Measurements from ENCODE around the gene MRPS10.

DNA sequence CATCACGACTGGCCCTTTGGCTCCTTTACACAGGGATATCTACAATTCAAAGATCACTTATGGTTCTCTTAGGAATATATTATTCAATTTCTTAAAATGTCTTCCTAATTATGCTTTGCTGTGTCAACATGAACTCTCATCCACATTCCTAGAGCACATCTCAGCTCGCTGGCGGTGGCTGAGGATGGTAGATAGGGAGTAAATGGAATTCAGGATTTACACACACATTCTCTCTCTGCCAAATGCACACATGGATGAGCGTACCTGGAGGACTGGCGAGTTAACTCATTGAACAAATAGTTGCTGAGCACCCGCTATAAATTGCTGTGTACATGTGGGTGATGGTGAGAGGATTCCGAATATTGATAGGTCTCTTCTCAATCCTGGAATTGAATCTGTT is 4.8 kb upstream of the MRPS10 start:
- TF ChIP-seq, protein P1, sequence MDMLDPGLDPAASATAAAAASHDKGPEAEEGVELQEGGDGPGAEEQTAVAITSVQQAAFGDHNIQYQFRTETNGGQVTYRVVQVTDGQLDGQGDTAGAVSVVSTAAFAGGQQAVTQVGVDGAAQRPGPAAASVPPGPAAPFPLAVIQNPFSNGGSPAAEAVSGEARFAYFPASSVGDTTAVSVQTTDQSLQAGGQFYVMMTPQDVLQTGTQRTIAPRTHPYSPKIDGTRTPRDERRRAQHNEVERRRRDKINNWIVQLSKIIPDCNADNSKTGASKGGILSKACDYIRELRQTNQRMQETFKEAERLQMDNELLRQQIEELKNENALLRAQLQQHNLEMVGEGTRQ (IDR thresholded peaks at IDR 0.05) = no peak
- TF ChIP-seq POLR2A (IDR thresholded peaks at IDR 0.05; ENCODE audit: low read length) = no peak
- no peak for TF ChIP-seq EP300 (IDR thresholded peaks at IDR 0.05)
